Right lung (tissue), 5 donors: Measurements from ENCODE around the gene CDK6. TPM values are rescaled to one million over a fixed set of nuclear protein-coding genes. Genes with fewer than 3 reads are reported as not detected.

ENCODE experiments used
- DNase-seq, 2 donors: peaks; one replicate each; pipeline ENCODE4 v3.0.0-alpha.2; 2013
- polyA plus RNA-seq, 5 donors: library from polyadenylated mRNA; unstranded; fragments of 120-200 nt; gene quantifications; one replicate each; pipeline versions ENCODE4 v1.2.1 to v1.2.3, GENCODE V29; 2013; ENCODE audit warnings: inconsistent platforms in 1 of 5, low replicate concordance in 1 of 5; ENCODE audit not compliant: insufficient read length in 5 of 5, insufficient read depth in 1 of 5

CDK6 gene
- polyA plus RNA-seq, 5 donors = 28.4 to 52.5 (median 45.0) TPM

DNA sequence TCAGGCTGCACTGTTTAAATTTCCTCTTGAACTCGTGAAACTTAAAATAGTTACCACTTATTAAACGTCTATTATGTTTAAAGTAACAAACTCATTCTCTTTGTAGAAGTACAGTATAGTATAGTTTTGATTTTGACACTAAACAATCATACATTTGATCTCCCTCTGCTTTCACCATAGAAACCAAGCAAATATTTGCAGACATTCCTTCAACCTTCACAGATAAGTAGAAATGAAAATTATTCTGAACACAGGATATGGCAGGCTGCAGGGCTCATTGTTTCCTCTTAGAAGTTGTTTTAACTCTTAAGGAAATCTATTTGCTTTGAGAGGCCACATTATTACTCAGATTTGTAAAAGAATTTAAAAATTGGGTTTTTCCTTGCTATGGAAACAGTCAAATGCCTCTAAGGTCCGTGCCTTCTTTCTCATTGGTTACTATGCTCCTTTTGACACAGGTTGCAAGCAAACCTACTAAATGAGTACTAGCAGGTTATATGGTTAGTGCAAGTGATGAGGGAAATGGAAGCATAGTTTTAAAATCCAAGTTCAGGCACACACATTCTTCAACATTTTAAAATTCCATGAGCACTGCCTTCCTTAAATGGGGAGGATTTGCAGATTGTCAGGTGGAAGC lies 153.4 kb downstream of the CDK6 start:
- peak in 1 of 2 donors; percentile 46 for DNase-seq

DNA sequence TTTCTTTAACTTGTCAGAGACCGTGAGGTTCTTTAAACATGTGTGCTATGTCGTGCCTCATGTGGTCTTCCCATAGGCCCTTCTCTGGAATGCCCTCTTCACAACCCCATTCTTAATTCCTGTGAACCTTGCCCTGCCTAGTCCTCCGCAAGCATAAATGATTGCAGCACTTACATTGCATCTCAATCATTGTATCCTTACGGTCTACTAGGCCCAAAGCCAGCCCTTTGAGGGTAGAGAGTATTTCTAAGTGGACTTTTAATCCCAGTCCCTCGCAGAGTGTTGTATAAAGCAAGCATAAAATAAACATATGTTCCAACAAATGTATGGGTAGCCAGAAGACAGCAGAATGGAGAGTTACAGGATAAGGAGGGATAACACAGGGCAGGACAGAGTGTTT lies 154.0 kb downstream of the CDK6 start:
- DNase-seq = peak in 1 of 2 donors; percentile 36

DNA sequence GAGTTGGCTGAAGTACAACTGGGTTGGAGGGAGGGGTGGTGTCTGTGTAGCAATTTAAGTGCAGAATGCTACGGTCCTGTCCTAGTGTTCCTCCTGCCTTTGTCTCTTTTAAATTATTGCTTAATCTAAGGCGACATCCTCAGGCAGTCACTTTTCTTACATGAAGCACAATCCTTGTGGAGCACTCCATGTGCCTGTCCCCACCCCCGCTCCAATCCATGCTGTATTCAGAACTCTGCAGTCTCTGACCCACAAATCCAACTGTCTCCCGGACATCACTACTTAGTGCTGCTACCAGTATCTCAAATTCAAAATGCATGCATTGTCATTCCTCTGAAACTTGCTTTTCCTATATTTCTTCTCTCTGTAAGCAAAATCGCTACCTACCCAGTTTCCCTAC lies 154.7 kb downstream of the CDK6 start:
- no peak for DNase-seq

DNA sequence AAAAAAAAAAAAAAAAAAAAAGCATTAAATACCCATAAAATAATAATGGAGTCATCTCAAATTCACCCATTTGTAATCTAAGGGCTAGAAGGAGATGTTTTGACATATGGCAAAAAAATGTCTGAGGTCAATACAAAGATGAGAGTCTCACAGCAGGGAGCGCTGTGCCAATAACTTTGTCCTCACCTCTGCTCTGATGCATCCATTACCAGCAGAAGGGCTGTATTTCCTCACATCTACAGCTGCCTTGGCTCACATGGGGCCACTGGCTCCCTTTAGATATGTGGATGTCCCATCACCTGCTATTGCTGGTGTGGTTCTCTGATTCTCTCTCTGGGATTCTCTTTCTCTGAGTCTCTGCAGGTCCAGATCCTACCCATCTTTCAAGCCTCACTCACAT lies 155.9 kb downstream of the CDK6 start:
- DNase-seq = no peak

DNA sequence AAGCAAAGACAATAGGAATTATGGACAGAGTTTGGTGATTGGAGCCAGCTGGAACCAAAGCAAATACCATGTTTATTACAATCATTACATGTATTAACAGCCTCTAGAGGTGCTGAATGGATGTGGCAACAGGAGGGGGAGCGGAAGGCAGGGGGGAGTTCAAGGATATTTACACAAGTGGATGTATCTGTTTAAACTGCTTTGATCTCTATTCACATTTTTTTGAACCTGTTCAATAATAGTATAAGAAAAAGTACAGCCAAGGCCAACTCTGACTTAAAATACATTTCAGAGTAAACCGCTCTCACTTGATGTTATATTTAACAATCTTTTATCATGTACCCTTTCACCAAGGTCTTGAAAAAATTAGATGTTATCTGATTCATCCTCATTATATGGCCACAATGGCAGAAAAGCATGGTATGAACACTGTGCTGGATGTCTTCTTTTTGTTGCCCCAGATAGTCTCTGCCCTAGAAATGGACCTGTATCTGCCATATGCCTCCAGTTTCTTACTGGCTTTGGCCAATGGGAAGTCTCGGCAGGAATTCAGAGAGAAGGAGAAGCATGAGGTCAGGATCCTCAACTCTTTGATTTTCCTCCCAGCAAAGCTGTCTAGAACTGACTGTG lies 158.0 kb downstream of the CDK6 start:
- no peak for DNase-seq

DNA sequence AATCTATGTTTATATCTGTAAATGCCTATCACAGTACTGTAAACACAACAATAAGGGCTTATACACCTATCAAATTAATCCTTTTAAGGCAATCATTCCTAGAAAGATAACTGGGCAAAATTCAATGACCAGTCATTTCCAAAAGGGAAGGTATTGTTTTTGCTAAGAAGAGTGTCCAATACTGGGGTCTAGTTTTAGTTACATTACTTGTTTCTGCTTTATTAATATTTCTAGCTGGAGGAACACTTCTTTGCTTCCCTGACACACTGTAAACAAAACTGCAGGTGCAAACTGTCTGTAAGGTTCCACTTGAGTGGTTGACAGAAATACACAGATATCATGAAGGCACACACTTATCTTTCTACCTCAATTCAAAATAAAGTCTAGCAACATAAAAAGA lies 162.0 kb downstream of the CDK6 start:
- DNase-seq = no peak

DNA sequence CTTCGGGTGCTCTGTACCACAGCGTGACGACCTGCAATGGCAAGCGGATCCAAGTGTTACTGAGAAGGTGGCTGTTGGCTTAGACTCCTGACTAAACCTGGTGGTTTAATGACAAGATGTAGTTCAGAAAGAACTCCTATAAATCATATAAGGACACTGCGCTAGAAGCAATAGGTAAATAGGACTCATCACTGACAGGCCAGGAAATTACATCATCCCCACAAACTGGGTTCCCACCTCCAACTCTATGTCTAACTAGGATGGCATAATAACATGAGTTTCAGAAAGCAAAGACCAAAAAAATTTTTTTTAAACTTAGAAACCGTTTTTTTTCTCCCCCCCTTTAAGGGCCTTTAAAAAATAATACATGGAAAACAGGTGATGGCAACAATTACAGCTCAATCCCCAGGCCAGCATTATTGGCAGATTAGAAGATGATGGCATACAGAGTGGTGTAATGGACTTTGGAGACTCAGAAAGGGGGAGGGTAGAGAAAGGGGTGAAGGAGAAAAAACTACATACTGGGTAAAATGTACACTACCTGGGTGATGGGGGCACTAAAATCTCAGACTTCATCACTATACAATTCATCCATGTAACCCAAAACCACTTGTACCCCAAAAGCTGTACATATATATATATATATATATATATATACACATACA lies 164.7 kb downstream of the CDK6 start:
- no peak for DNase-seq

DNA sequence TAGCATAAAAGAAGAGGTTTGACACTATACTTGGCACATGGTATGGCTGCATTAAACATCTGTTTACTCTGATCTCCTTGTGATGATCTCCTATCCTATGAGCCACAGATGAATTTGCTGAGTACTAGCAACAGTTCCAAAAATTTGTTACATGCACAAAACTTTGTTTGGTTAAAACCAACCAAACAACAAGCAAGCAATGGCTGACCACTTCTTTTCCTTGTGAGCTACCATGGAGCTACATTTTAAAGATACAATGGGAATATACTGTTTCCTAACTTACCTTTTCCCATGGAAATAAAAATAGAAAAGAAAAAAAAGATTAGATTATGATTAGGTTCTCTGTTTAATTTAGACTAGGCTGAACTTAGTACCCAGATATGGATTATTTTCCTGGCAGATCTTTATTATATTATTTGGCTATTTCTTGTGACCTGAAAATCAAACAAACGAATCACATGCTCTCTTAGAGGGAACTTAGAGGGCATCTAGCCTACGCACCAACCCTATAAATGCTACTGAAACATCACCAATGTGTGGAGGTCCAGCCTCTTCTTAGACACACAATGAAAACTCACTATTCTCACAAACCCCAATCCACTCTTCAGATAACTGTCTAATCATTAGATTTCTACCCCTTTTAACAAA lies 166.0 kb downstream of the CDK6 start:
- no peak for DNase-seq

DNA sequence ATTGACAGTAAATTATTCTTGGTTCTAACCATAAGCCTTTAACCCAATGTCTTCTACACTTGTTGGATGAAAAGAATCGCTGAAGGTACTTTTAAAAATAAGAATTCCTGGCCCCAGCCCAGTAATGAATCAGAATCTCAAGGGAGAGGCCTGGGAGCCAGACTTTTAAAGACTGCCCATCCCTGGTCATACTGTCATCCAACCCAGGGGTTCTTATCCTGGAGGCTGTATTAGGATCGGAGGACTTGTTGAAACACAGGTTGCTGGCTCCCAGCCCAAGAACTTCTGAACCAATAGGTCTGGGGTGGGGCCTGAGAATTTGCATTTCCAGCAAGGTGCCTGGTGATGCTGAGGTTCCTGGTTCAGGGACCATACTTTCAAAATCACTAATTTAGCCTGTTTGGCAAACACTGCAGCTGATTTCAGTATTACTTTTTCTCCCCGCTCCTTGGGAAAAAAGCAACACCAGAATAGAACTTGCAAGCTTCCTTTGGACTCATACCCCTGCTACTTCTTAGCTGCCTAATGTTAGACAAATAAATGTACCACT lies 166.7 kb downstream of the CDK6 start:
- no peak for DNase-seq

DNA sequence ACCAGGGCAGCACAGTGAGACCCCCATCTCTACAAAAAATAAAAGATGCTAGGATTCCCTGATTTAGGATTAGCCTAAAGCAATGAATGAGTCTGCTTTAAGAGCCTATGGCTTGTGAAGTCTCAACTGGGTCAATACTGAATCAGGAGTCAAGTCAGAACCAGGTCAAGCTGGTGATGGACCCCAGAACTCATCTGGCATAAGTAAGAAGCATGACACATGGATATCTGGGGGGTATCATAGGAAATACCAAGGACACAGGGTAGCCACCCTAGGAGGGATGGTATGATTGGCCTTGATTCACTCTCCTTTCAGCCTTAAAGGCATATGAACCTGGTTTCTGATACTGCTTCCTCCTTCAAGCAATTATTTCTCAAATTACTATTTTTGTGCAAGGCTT lies 167.8 kb downstream of the CDK6 start:
- no peak for DNase-seq

DNA sequence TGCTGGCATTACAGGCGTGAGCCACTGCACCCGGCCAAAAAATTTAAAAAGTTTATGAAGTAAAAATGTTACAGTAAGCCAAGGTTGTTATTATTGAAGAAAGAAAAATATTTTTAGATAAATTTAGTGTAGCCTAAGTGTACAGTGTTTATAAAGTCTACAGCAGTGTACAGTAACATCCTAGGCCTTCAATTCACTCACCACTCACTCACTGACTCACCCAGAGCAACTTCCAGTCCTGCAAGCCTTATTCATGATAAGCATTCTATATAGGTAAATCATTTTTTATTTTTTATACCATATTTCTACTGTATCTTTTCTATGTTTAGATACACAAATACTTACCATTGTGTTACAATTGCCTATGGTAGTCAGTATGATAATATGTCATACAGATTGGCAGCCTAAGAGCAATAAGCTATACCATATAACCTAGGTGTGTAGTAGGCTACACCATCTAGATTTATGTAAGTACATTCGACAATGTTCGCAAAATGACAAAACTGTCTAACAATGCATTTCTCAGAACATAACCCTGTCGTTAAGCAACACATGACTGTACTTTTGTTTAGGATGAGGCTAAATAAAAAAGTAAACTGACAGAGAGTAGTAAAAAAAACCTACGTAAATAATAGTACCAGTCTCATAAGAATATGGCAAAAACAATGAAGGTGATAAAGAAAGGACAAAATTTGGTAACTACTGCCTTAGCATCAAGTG lies 168.4 kb downstream of the CDK6 start:
- no peak for DNase-seq

DNA sequence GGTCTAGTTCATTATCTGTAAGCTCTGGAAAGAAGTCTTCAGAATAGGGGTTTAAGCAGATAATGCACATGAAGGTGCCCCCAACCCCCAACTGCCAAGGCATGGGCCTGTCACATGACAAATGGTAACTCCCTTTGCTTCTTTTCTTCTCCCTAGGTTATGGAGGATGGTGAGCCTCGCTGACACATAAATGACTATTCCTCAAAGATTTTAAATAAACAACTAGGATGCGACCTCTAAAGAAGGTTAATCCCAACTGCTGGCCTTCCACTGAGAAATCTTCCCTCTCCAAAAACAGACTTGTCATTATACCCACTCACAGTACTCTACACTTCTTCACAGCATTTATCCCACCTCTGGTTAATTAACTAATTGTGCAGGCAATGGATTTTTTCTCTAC lies 170.4 kb downstream of the CDK6 start:
- no peak for DNase-seq

DNA sequence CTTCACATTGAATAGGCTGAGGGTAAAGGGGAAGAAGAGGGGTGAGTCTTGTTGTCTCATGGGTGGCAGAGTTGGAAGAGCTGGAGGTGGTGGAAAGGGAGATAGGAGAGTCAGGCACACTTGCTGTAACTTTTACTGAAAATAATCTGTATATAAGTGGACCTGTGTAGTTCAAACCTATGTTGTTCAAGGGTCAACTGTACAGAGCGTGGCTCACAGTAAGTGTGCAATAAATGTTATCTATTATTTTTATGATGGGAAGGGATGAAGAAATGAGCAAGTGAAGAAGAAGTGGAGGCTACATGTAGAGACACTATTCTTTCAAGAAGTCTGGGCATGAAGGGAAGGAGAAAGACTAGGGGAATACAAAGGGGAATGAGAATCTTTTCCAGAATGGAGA lies 174.7 kb downstream of the CDK6 start:
- DNase-seq = no peak

DNA sequence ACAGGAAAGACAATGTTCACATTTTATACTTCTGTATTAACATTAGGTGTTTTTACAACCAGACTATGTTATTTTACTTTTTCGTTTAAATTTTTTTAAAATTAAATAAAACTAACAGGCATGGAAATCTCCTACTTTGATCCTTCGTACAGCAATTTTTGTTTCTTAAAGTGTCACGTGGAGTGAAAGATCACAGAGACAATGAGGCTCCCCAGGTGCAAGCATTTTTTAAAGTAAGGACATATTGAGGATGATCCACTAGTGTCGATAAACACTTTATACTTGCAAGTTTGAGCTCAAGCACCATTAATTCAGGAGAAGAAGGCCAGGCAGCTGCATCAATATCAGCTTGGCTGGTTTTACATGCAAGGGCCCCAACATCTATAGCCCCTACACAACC lies 177.7 kb downstream of the CDK6 start:
- DNase-seq = no peak

DNA sequence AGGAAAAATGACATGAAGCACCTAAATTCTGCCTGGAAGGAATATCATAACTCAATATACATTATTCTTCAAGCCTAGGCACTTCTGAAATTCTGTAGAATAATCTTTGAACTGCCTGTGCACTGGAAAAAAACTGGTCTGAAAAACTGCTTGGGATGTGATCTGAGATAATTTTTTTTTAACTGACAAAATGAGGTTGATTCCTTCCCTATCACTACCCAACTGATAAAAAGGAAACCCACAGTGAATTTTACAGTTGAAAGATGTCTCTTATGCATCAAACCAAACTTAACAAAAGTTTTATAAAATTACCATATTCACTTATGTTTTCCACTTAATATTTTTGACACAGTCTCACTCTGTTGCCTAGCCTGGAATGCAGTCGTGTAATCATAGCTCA lies 179.0 kb downstream of the CDK6 start:
- DNase-seq = no peak

DNA sequence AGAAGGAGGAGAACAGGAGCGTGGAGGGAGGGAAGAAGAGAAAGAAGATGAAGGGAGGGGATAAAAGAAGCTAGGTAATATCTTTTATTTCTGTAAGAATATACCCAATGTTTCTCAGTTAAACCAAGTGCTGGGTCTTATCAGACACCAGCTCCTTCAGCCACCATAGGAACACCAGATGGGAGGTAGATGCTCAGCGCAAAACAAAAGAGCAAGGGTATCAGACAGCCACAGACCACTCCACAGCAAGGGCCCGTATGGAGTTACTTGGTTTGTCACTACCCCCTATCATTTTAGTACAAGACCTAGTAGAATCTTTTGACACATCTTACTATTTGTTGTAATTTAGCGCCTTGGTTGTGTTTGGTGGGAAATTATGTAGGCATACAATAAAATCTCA lies 180.3 kb downstream of the CDK6 start:
- no peak for DNase-seq

DNA sequence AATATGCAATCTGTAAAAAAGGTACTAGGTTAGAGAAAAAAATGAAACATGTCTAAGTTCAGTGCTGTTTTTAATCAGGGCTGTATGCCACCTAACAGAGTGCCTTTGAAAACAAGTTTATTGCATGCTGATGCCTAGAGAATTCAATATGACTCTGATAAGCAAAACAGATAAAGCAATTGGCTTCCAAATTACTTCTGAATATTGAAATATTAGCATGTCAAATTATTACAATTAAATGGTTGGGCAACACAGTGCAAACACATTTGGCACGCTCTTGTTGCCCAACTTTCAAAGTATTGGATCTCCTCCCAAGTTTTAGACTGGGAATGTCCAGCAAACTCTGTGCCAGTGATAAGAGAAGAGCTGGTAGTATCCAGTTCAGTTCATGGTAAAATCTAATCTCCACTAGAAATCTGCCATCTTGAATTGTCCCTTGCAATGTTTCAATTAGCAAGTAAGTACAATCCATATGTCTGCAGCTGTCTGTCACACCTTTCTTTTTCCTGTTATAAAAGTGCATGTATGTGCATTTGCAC lies 181.0 kb downstream of the CDK6 start:
- DNase-seq = no peak

DNA sequence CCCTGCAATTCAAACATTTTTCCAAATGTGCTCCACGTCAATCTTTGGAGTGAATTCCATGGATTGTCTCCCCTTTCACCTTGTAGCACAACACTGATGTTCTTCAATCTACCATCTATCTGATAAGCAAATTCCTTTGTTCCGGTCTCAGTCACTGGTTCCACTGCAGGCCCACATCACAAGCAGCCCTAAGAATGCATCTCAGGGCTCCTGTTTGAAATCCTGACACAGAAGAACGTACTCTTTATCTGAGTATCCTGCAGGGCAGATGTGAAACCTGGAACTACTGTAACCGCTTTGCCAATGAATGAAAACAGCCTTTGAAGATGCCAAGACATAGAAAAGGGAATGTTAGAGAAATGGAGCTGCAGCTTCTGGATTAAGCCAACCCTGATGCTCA lies 183.2 kb downstream of the CDK6 start:
- DNase-seq = no peak

DNA sequence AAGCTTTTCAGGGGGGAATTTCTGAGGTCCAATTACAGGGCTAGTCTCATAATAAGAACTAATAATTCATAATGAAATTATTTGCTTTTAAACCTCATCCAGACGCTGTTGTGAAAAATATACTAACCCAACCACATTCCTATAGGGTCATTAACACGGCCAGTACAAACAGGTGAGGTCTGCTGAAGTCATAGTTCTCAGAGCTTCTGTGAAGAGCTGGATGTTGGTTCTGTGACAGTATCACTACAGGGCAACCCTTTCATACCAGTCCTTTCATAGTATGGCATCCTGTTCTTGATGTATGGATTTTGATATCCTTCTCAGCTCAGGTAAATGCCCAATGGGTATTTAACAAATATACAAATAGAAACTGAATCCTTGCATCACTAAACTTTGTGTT lies 183.8 kb downstream of the CDK6 start:
- no peak for DNase-seq

DNA sequence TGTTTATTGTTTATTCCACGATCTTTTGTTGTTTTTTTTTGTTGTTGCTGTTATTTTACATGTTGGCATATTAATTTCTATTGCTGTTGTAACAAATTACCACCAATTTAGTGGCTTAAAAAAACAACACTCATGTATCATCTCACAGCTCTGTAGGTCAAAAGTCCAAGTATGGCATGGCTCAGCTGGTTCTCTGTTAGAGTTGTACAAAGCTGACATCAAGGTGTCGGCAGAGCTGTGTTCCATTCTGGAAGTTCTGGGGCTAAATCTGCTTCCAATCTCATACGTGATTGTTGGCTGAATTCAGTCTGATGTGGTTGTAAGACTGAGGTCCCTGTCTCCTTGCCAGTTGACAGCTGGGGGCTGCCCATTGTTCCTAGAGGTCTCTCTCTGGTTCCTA lies 186.0 kb downstream of the CDK6 start:
- no peak for DNase-seq

DNA sequence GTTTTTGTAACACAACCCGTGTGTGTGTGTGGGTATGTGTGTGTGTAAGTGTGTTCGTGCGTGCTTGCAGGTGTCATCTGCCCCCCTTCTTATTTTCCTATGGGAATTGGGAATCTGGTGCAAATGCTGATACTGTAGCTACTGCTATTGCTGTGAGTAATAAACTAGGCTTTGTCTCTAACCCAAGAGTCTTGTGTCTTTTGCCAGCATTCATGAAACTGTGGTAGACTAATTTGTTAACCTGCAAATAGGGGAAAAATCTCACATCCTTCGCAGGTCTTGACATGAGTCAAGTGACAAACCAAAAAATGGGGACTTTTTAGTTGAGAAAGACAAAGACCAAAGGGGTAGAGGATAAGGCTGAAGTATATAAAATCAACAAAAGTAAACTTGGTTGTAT lies 188.3 kb downstream of the CDK6 start:
- no peak for DNase-seq

DNA sequence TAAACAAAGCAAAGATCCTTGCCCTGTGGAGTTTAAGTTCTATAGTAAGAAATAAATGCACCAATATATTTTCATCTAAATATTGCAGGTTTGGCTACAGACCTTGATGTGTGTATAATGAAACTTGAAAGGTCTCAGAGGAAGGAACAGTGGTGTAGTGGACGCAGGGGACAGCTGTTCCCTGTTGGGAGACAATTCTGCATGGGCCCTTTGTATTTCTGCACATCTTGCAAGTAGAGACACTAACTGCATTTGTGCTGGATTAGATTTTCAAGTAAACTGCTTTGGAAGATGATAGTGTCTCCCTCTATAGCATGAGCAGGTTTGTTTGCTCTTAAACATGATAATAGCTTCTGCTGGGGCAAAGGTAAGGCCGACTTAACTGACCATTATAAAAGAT lies 188.7 kb downstream of the CDK6 start:
- no peak for DNase-seq
